HEK293T (cell line): ENCODE results near the gene CUBN.

Experiments used
- BHLHE40 ChIP-seq: fragments of 450-650 bp; IDR thresholded peaks from 2 replicates; pipeline ENCODE4 v1.6.1; 2016; ENCODE audit warnings: mild to moderate bottlenecking, moderate library complexity, borderline replicate concordance
- ELF4 ChIP-seq: fragments of 450-650 bp; IDR thresholded peaks from 2 replicates; pipeline ENCODE4 v1.6.1; 2017; ENCODE audit warnings: antibody characterized with exemption
- FOXM1 ChIP-seq: fragments of 450-650 bp; IDR thresholded peaks from 2 replicates; pipeline ENCODE4 v1.6.1; 2017; ENCODE audit warnings: mild to moderate bottlenecking, borderline replicate concordance
- NFRKB ChIP-seq: fragments of 450-650 bp; IDR thresholded peaks from 2 replicates; pipeline ENCODE4 v1.6.1; 2016; ENCODE audit warnings: mild to moderate bottlenecking, moderate library complexity
- PKNOX1 ChIP-seq: fragments of 450-650 bp; IDR thresholded peaks from 2 replicates; pipeline ENCODE4 v1.6.1; 2016
- SP1 ChIP-seq: fragments of 450-650 bp; IDR thresholded peaks from 2 replicates; pipeline ENCODE4 v1.6.1; 2017
- TARDBP ChIP-seq: fragments of 450-650 bp; IDR thresholded peaks from 2 replicates; pipeline ENCODE4 v1.6.1; 2016

- no peak for TF ChIP-seq SP1
- TF ChIP-seq PKNOX1, result no peak
- TF ChIP-seq NFRKB, result no peak
- no peak for TF ChIP-seq BHLHE40
- TF ChIP-seq TARDBP, result no peak
- TF ChIP-seq ELF4, result no peak
- no peak for TF ChIP-seq FOXM1
Observed at GRCh38 chr10:17106991-17107390, 22.6 kb downstream of the CUBN start.
